ENCODE data around the gene CEP131. TPM values are rescaled to one million over a fixed set of nuclear protein-coding genes. Genes with fewer than 3 reads are reported as not detected.
"Not testable (repeated sequence)": the region's sequence is repeated elsewhere in the genome, so short reads cannot be mapped to it uniquely, and the experiment has no call there.

Gene CEP131
- total RNA-seq, 1 experiment from 2014 or later, result 7.0 TPM

GRCh38 chr17:81238815-81239713, 16.3 kb upstream of the CEP131 start, which contains the start of the genes NDUFAF8 and TEPSIN:
NDUFAF8 (plus strand) TSS chr17:81239318; CDS start chr17:81239364, 46 bp downstream.
TEPSIN (minus strand) TSS chr17:81239055; CDS start chr17:81239033, 22 bp downstream.
- peak; percentile 99 for DNase-seq (ENCODE audit: low read depth)

- no peak for DNase-seq (ENCODE audit: low read depth)
These were observed 15.7 kb upstream of the CEP131 start for GRCh38 chr17:81238490-81238814.

- no peak for DNase-seq (ENCODE audit: low read depth)
These were observed 15.1 kb upstream of the CEP131 start for GRCh38 chr17:81237591-81238489.

DNA sequence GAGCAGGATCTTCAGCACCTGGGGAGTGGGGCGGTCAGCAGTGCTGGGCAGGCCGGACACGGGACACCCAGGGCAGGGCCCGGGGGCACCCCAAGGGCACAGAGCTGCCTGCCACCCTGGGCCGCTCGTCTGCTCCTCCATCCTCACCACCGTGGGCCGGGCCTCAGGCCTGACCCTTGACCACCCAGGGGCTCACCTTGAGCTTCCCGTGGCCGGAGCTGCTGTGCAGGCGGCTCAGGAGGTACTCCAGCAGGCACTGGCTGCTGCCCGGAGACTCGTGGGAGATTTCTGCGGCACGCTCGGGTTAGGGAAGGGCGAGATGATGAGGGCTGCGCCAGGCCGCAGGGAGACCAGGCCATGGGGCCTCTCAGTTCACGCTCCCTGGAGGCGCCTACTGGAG, 14.0 kb upstream of the CEP131 start:
- DNase-seq (ENCODE audit: low read depth), result no peak

- DNase-seq (ENCODE audit: low read depth), result no peak
These were observed 13.3 kb upstream of the CEP131 start for GRCh38 chr17:81235822-81236740.

- DNase-seq (ENCODE audit: low read depth), result no peak
These were observed 12.4 kb upstream of the CEP131 start for GRCh38 chr17:81234940-81235821.

- DNase-seq (ENCODE audit: low read depth), result no peak
These were observed 11.7 kb upstream of the CEP131 start for GRCh38 chr17:81234506-81234855.

DNA sequence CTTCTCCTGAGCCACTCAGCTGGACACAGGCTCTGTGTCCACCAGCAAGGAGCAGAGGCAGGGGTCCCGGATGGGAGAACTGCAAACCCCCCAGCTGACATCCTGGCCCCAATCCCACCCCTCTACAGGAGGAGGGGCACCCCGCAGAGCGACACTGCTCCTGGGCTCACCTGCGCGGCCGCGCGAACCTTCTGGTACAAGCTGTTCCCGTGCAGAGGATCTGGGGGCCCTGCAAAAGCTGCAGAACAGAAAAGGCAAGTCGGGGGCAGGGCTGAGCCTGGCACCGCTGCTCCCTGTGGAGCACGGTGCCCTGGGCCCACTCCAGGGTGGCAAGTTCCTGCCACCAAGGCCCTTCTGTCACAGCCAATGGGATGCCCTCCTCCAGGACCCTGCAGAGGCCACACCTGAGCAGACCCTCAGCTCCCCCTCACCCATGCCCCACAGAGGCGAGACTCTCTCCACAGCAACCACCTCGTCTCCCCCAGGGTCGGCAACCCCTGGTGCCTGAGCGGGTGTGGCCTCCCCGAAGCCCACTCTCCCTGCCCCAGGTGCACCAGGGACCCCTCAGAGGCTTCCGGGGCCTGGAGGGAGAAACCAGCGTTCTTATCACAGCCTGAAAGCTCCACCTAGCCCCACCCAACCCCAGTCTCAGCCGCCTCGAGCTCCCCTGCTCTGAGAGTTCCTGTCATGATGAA, 11.2 kb upstream of the CEP131 start:
- DNase-seq (ENCODE audit: low read depth), result no peak

- no peak for DNase-seq (ENCODE audit: low read depth)
These were observed 10.6 kb upstream of the CEP131 start for GRCh38 chr17:81233316-81233715.

DNA sequence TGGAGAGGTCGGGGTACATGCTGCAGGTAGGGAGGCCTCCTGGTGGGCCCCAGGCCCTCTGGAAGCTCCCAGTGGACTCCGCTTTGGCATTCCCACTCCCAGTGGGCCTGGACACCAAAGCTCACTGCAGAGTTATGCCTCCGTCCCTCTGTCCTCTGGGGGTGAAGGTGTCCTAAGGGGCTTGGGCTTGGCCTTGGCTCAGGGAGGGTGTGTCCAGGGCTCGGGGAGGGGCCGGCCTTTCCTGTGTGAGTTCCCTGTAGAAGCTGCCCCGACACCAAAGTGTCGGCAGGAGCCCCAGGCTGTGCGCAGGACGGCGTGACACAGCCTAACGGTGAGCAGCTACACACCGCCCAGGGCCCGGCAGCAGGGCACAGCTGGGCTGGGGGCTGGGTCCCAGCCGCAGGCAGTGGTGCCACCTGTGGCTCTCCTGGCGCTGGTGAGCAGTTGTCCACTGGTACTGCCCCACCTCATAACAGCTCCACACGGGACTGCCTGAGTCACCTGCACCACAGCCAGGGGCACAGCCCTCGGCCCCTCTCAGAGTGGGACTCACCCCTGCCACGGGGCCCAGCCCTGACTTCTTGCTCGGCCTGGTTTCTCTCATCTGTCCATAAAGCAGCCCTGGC, 10.0 kb upstream of the CEP131 start:
- DNase-seq (ENCODE audit: low read depth), result no peak

DNA sequence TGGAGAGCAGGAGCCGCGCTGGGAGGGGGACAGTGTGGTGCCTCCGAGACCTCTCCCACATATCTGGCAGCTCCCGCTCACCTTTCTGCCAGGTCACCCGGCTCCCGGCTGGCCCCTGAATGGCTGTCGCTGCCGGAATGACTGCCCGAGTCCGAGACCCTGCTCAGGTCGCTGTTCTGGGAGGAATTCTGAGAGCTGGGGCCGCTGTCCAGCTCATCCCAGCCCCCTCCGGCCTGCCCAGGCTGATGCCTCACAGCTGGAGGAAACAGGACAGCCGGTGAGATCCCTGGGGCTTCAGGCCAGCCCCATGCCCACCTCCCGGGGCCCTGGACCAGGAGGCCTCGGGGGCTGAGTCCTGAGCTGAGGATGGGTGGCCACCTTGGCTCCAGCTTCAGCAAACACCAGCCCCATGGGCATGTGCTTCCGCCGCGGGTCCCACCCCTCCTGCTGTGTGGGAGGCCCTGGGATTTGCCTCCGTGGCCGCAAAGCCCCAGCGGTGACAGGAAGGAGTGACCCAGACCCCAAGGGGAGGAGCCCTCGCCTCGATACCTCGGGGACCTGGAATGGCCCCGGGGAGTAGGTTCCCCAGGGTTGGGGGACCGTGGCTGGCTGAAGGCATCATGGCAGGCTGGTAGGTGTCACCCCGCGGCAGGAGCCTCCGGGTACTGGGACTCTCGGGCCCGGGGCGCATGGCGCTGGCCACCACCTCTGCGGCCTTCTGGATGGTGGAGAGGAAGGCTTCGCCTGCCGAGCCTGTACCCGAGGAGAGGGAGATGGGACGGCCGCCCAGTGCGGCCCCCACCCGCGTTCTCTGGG, 9.2 kb upstream of the CEP131 start:
- no peak for DNase-seq (ENCODE audit: low read depth)

- no peak for DNase-seq (ENCODE audit: low read depth)
These were observed 8.4 kb upstream of the CEP131 start for GRCh38 chr17:81231121-81231645.

DNA sequence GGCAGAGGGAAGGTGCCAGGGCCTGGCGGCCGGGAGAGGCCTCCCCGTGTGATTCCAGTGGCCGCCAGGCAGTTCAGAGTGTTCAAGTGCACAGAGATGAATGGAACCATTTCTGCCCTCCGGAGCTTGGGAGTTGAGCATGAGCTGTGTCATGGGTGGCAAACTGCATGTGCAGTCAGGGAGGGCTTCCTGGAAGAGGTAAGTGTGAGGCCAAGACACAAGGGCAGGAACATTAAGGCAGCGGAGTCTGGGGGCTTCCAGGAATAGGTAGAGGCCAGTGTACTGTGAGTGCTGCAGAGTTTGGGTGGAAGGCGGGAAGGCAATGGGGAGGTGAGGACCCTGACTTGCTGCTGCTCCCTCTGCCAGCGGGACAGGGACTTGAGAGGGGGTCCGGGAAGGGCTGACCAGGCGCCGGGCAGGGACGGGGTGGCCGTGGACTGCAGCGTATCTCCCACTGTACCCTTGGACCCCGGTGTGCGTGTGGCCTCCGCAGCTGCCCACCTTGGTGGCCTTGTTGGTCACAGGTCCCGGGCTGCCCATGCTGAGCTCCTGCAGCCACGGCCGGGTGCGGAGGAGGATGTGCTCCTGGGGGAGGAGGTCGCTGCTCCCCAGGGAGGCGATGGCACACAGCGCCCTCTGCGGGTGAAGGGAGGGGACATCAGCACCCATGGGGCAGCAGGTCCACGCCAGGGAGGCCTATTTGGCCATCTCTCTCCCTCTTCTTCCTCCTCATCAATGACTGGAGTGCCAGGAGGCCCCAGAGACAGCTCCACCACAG, 7.5 kb upstream of the CEP131 start:
- no peak for DNase-seq (ENCODE audit: low read depth)

- DNase-seq (ENCODE audit: low read depth), result no peak
These were observed 6.8 kb upstream of the CEP131 start for GRCh38 chr17:81229666-81229920.

DNA sequence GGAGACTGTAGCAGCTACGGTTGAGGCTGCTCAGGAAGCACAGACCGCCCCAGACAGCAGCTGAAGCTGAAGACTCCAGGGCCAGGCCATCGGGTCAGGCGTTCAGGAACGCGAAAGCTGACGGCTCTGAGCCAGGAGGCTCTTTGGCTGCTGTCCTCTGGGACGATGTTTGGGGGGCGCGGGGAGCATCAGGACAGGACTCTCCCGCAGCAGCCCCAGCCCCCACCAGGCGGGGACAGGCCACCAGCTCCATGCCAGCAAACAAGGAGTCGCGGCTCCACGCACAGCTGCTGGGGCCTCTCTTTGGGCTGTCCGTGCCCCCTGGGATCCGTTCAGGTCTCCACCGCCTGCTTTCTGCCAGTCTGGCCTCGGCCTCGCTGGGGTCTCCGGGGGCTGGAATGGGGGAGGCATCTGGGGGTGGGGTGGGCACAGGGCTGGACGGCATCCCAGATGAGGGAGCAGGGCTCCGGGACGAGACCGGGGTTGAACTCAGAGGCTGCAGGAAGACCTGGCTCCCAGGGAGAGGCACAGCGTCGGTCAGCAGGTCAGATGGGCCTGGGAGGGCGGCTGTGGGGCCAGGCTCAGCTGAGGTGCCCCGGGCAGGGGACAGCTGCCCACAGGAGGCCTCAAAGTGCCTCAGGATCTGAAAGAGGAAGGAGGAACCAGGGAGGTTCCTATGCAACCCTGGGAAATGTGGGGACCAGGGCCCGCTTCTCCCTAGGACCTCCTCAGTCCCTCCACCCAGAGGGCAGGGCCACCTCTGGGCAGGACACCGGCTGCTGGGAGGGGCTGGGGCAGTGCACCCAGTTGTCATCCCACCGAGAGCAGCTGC, 6.3 kb upstream of the CEP131 start:
- no peak for DNase-seq (ENCODE audit: low read depth)

DNA sequence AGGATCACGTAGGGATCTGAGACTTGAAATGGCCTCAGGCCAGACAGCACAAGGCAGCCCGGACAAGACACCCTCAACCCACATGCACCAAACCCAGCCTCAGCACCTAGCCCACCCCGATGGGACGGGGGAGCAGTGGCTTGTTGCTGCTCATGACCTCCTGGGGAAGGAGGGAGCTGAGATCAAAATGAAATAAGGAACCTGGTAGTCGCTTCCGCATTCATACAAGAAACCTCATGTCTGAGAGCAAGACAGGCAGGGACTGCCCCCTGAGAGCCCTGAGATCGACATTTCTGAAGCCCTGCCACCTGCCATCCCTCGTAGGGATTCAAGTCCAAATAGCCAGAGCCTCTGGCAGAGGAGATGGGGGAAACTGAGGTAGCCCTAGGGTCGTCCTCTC, 5.7 kb upstream of the CEP131 start:
- no peak for DNase-seq (ENCODE audit: low read depth)

DNA sequence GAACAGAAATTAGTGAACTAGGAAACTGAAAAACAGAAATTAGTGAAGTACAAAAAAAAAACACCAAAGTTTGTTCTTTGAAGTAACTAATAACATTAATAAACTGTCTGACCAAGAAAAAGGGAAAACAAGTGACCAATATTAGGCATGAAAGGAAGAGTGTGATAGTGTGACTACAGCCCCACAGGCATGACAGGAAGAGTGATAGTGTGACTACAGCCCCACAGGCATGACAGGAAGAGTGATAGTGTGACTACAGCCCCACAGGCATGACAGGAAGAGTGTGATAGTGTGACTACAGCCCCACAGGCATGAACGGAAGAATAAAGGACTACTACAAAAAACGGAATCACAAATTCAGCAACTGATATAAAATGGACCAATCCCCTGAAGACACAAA, 4.9 kb upstream of the CEP131 start:
- not testable (repeated sequence) for DNase-seq (ENCODE audit: low read depth)
